H7 (cell line): ENCODE data around the gene FREM1. TPM values are rescaled to one million over a fixed set of nuclear protein-coding genes. Genes with fewer than 3 reads are reported as not detected.

ENCODE experiments used
- DNase-seq: peaks from one replicate; pipeline ENCODE4 v3.0.0; 2012
- H3K27me3 ChIP-seq: 2 replicates; pipeline ENCODE4 v1.6.0; 2011; ENCODE audit warnings: mild to moderate bottlenecking, low read length; ENCODE audit not compliant: control insufficient read depth, insufficient read depth
- H3K36me3 ChIP-seq: replicated peaks from 2 replicates; pipeline ENCODE4 v1.5.1; 2011; ENCODE audit warnings: low read length; ENCODE audit not compliant: control insufficient read depth, insufficient read depth
- H3K4me3 ChIP-seq: 2 replicates; pipeline ENCODE4 v1.5.1; 2011; ENCODE audit warnings: low read depth, mild to moderate bottlenecking, control low read depth, low read length, moderate library complexity; ENCODE audit not compliant: insufficient read depth
- total RNA-seq: library from RNA; depleted of rRNA; stranded (reverse); fragments of >200 nt; shearing (Covaris generic); gene quantifications from 2 replicates; pipeline ENCODE4 v1.2.3, GENCODE V29; 2014; rRNA removed

The FREM1 gene, protein sequence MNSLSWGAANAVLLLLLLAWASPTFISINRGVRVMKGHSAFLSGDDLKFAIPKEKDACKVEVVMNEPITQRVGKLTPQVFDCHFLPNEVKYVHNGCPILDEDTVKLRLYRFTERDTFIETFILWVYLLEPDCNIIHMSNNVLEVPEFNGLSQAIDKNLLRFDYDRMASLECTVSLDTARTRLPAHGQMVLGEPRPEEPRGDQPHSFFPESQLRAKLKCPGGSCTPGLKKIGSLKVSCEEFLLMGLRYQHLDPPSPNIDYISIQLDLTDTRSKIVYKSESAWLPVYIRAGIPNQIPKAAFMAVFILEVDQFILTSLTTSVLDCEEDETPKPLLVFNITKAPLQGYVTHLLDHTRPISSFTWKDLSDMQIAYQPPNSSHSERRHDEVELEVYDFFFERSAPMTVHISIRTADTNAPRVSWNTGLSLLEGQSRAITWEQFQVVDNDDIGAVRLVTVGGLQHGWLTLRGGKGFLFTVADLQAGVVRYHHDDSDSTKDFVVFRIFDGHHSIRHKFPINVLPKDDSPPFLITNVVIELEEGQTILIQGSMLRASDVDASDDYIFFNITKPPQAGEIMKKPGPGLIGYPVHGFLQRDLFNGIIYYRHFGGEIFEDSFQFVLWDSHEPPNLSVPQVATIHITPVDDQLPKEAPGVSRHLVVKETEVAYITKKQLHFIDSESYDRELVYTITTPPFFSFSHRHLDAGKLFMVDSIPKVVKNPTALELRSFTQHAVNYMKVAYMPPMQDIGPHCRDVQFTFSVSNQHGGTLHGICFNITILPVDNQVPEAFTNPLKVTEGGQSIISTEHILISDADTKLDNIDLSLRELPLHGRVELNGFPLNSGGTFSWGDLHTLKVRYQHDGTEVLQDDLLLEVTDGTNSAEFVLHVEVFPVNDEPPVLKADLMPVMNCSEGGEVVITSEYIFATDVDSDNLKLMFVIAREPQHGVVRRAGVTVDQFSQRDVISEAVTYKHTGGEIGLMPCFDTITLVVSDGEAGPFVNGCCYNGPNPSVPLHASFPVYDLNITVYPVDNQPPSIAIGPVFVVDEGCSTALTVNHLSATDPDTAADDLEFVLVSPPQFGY (N-terminal part only)
- total RNA-seq, result 0.85 and 4.8 TPM in 2 replicates

DNA sequence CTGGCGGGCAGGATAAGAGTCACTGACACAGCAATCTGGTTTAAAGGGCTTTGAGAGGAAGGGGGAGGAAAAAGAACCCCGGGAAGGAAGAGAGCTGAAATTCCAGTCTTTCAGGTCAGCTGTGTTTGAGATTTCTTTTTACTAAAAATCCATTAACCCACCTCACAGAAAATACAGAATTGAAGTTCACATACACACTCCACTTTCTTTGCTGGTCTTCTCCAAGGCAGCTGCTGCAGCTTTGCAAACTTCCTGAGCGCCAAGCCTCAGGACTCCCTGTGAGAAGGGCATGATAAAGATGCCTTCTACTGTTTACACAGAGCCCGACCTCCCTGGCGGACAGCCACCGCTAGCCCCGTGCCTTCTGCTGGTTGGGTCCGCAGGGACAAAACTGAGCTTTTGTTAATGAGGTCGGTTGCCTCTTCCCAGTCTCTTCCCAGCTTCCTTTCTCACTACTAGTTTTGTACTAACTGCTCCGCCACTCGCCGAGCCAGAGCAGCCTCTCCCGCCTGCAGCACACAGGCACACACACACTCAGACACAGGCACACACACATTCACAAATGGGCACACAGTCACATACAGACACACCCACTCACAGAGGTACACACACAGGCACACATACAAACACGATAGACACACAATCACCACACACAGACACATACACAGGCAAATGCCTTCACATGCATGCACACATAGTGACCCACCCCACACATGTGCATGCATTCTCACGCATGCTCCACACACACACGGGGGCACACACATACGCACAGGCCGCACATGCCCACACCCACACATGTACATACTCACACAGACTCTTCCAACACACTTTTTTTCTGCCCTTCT lies at the start of gene FREM1:
Gene FREM1 (minus strand): TSS at position 468 of the 845 bp plus-strand sequence. CDS start 41,451 bp downstream, outside the sequence.
- peak; percentile 47 for DNase-seq
- Histone ChIP-seq H3K4me3 (no peak within 1 kb of the TSS), H3K36me3 (no peaks in the 10 kb centered on the region), H3K27me3 (no peaks in the 10 kb centered on the region)

DNA sequence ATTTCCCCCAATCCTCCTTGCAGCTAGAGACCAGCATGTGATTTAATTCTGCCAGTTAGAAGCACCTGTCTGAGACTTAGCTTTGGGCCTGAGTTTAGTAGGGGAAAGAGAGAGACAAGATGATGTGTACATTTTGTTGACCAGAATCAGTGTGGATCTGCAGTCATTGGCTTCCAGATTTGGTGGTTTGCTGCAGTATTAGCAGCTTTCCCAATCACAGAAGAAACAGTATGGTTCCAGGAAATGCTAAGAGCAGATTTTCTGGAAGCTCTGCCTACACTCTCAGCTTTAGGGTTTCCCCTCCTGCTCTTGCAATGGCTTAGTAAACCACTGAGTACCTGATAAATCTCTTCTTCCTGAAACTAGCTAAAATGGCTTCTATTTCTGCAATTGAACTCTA lies 48.8 kb upstream of the FREM1 start:
- no peak overlapping the region for H3K4me3 ChIP-seq
- no peaks in the 10 kb centered on the region for H3K27me3 ChIP-seq
- no peaks in the 10 kb centered on the region for H3K36me3 ChIP-seq
- DNase-seq, result no peak

DNA sequence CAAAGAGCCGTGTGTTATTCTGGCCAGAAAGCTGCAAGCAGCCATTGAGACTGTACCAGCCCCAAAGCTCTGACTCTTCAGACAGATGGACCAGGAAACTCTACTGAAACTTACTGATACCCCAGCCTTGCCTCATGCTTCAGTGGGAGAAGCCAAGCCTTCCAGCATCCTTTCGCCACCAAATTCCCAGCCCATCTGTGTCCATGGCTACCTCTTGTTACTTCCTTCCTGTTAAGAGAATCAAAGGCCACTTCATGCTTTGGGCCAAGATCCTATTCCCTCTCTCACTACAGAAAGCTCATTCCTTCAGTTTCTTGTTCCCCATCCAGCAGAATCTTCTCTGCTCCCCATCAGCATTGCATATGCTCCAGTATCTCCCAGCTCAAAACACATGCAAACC lies 46.9 kb upstream of the FREM1 start:
- H3K4me3 ChIP-seq, result no peak overlapping the region
- H3K27me3 ChIP-seq, result no peaks in the 10 kb centered on the region
- no peaks in the 10 kb centered on the region for H3K36me3 ChIP-seq
- no peak for DNase-seq

DNA sequence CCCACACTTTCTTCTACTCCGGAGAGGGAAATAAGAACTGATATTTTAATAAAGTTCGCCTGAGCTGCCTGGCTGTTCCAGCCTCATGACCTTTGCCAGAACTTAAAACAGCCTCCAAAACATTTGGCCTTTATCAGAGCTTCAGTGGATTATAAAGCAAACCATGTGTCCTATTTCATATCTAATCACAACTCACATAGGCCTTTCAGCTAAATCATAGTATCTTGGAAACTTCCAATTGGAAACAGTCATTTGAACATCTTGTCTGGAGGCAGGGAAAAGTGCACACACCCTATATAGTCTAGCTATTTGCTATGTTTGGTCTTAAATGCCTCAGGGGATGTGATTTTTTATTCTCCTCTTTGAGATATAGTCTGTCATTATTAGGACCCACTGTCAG lies 46.0 kb upstream of the FREM1 start:
- Histone ChIP-seq H3K27me3 (no peaks in the 10 kb centered on the region), H3K36me3 (no peaks in the 10 kb centered on the region), H3K4me3 (no peak overlapping the region)
- DNase-seq, result no peak

DNA sequence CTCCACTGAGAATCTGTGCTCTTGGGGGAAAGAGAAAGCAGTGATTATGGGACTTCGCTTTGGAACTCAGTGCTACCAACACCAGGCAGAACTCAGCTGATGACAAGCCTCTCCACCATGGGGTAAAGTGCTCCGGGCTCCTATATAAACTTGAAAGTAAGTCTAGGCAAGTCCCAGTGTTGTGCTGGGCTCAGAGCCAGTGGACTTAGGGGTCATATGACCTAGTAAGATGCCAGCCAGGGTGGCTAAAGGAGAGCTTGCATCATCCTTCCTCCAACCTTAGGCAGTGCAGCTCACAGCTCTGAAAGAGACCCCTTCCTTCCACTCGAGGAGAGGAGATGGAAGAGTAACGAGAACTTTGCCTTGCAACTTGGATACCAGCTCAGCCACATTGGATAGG lies 35.1 kb upstream of the FREM1 start:
- H3K27me3 ChIP-seq, result no peaks in the 10 kb centered on the region
- no peak for DNase-seq
- no peak overlapping the region for H3K4me3 ChIP-seq
- H3K36me3 ChIP-seq, result no peaks in the 10 kb centered on the region

DNA sequence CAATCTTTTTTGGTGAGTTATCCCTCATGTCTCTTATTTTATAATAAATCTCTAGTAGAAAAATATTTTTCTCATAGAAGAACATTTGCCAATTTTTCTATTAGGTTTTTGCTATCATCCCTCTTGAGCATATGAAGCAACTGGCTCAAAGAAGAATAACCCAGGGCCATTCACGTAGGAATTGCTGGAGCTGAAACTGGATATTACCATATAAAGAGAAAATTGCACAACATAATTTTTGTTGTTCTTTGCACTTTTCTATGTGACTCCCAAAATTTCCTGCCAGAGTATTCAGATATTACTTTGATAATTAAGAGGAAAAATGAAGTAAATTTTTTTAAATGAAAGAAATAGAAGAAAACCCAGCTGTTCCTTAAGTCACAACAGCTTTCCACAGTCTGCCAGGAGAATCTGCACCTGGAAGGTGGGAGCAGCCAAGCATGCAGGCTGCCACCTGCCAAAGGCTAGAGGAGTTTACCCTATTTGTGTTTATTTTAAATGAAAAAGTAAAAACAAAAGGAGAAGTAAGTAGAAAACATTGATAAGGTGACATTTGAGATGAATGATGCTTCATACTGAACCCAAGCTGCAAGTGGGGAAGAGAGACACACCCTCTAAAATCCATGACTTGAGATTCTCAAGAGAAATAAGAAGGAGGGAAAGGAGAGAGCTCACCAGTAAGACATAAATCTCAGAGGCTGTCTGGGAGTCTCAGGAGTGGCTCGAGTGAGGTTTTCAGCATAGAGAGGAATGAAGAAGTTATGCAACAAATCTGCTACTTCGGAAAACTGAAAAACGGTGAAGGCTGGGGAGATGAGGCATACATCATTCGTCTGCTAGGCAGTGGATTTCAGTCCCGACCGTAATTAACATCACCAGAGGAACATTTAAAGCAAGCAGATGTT lies 31.5 kb upstream of the FREM1 start:
- Histone ChIP-seq H3K4me3 (no peak overlapping the region), H3K36me3 (no peaks in the 10 kb centered on the region), H3K27me3 (no peaks in the 10 kb centered on the region)
- DNase-seq, result no peak

DNA sequence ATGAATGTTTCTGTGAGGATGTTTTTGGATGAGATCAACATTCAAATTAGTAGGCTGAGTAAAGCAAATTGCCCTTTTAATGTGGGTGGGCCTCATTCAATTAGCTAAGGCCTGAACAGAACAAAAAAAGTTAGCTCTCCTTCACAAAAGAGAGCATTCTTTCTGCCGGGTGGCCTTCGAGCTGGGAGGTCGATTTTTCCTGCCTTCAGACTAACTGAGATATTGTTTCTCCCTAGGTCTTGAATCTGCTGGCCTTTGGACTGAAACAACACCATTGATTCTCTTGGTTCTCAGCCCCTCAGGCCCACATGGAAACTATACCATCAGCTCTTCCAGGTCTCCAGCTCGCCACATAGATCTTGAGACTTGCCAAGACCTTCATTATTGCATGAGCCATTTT lies 29.1 kb upstream of the FREM1 start:
- H3K36me3 ChIP-seq, result no peaks in the 10 kb centered on the region
- no peak for DNase-seq
- no peak overlapping the region for H3K4me3 ChIP-seq
- no peaks in the 10 kb centered on the region for H3K27me3 ChIP-seq

DNA sequence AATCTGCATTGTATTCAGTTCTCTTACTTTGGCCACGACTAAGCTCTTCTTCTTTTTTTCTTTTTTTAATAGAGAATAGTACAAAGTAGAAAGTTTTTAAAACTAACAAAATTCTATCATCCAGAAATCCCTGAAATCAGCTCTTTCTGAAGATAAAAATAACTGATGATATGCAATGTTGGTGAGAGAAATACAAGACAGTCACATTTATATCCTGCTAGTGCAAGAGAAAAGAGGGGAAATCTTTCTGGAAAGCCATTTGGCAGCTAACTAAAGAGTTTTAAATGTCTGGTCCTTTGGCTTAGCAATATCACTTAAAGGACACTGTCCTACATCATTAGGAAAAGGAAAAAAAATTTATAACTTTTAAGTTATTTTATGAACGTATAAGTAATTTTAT lies 27.0 kb upstream of the FREM1 start:
- no peaks in the 10 kb centered on the region for H3K36me3 ChIP-seq
- H3K27me3 ChIP-seq, result no peaks in the 10 kb centered on the region
- H3K4me3 ChIP-seq, result no peak overlapping the region
- DNase-seq, result no peak

DNA sequence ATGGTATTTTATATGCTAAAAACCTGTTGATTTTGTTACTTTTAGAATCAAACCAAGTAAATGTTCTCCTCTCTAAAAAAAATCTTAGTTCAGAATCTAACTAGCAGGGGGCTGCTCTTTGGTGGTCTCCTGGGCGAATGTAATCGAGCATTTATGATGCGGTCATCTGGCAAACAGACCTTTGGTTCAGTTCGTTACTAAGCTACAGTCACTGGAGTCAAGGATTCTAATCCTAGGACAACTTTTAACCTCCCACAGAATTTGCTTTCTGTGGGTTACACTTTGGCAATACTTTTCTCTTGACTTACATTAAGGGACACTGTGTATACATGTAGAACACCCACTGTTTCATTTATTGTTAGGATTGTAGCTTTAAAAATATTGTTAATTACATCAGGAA lies 26.3 kb upstream of the FREM1 start:
- H3K36me3 ChIP-seq, result no peaks in the 10 kb centered on the region
- H3K4me3 ChIP-seq, result no peak overlapping the region
- no peak for DNase-seq

DNA sequence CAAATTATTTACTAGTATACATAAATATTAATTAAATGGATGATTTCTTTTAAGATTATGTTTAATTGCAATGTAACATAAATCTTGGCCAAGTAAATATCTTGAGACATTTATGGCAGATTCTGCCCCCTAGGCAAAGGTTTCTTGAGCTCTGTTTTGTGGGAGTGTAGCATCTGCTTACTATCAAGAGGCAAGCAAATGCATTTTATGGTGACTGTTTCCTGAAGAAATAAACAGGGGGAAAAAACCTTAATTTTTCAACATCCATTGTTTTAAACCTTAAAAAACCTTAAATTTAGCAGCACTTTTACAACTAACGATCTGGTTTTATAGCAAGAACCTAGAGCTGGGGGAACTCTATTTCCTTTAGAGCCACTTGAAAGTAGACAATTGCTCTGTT lies 25.7 kb upstream of the FREM1 start:
- Histone ChIP-seq H3K27me3 (no peaks in the 10 kb centered on the region), H3K4me3 (no peak overlapping the region), H3K36me3 (no peaks in the 10 kb centered on the region)
- DNase-seq, result no peak

More for the DNA sequence above, 26.3 kb upstream of the FREM1 start:
- no peaks in the 10 kb centered on the region for H3K27me3 ChIP-seq

DNA sequence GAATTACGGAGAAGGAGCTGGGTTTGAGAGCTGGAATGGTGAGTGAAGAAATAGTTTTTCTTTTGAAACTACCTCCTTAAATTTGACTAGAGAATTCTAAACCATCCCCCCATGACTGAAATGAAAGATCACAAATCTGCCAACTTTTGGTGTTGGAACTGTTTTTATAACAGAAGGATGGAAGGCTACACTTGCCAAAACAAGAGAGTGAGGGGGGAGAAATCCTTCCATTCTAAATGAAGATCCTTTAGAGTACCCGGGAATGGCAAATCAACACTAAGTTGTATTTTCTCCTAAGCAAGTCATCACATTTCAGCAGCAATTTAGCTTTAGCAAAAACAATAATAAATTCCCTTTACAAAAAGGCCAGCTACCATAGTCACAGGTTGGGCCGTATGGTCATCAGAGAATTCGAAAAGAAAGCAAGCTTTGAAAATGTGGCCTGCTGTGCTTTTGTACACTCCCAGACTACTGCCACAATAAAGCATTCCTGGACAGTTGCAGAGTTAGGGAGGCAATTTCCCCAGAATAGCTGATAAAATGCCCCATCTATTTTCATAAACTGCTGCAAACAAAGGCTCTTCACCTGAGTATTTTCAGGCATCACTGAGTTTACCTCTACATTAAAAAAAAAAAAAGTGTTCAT lies 25.0 kb upstream of the FREM1 start:
- DNase-seq, result no peak
- no peak overlapping the region for H3K4me3 ChIP-seq
- H3K27me3 ChIP-seq, result no peaks in the 10 kb centered on the region
- no peaks in the 10 kb centered on the region for H3K36me3 ChIP-seq

DNA sequence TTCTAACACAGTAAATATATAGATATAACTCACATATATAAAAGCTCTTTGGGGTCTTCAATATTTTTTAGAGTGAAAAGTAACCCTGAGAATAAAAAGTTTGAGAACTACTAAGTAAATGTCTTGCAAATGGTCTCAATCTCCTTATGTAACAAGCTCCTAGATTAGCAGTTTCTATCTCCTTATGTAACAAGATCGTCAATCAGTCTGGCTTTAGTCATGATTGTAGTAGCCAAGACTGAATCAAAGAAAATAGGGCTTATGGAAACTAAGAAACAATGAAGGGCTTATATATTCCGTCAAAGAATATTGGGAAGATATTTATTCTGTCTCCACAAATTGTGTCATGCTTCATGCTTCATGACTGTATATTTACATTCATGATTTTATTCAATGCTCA lies 22.4 kb upstream of the FREM1 start:
- Histone ChIP-seq H3K27me3 (no peaks in the 10 kb centered on the region), H3K36me3 (no peaks in the 10 kb centered on the region), H3K4me3 (no peak overlapping the region)
- no peak for DNase-seq

DNA sequence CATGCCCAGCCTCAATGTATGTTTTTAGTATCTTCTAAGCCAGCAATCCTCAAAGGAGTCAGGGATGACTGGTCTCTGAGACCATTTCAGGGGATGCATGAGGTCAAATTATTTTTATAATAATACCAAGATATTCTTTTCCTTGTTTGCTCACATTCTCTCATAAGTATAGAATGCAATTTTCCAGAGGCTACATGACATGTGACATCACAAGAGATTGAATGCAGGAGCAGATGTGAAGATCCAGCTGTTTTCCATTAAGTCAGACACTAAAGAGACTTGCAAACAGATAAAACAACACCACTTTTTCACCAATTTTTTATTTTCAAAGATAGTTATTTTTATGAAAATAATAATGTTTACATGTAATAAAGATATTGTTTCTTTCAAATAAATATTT lies 22.0 kb upstream of the FREM1 start:
- Histone ChIP-seq H3K27me3 (no peaks in the 10 kb centered on the region), H3K4me3 (no peak overlapping the region), H3K36me3 (no peaks in the 10 kb centered on the region)
- no peak for DNase-seq
